Left forelimb (tissue), 1 donor: ENCODE data around the gene RPS6KC1.
"Not testable (repeated sequence)": the region's sequence is repeated elsewhere in the genome, so short reads cannot be mapped to it uniquely, and the experiment has no call there.

Source experiments
- DNase-seq: peaks from one replicate; pipeline ENCODE4 v3.0.0-alpha.2; 2018; ENCODE audit warnings: low spot score

The RPS6KC1 gene

DNA sequence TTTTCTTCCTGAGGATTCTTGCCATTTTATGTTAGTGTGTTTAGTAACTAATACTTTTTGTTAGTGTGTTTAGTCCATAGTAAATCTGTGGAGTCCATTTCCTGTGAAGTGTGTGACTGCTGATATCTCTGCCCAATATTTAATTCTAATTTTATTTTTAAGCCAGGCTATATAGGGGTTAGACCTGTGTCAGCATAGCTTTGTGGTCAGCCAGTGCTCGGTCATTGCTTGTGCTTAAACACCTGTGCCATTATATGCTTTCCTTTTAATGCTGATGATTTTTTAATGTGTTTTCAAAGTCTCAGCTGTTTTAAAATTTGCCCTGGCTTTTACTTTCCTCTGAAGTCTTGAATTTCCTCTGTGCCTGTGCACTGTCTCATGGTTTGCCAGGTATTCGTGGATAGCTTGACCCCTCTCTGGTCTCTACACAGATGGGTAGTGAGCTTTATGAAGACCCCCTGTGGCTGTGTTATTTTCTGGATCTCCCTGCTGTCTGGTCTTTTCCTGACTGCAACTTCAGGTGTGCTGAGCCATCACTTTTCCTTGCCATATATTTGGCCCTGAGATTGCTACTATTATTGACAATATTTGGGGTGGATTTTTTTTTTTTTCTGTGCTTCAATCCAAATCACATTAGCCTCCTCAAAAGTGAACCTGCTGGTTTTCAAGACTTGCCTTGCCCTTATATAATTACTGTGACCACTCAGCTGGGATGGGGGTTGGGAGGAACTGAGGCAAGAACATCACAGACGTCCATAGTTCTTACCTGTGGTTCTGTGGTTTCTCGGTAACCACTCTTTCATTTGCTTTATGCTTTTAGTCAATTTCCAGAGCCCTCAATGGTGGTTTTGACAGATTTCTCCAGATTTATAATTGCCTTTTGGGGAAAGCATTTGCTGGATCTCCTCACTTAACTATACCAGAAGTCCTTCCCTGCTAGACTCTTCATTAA lies 59.6 kb downstream of the RPS6KC1 start:
- DNase-seq: no peak

DNA sequence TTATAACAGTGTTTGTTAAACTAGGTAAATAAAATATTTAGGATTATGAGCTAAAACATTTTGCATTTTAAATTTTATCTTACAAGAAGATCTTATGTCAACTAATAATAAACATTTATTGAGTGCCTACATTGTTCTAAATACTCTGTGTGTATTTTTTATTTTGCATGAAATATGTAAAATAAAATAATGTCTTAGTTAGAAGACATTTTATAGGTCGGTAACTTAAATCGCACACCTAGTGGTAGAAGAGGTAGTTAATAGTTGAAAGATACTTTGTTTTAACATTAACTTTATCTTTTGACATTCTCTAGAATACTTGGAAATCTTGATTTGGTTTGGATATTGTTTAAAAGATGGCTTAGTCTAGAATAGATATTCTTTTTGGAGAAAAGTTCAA lies 60.5 kb downstream of the RPS6KC1 start:
- DNase-seq: no peak

- DNase-seq: not testable (repeated sequence)
These were observed 61.7 kb downstream of the RPS6KC1 start for GRCh38 chr1:213112723-213113122.

GRCh38 chr1:213117699-213118180 lies 66.7 kb downstream of the RPS6KC1 start:
- DNase-seq: not testable (repeated sequence)

GRCh38 chr1:213119794-213120193 lies 68.8 kb downstream of the RPS6KC1 start:
- no peak for DNase-seq

DNA sequence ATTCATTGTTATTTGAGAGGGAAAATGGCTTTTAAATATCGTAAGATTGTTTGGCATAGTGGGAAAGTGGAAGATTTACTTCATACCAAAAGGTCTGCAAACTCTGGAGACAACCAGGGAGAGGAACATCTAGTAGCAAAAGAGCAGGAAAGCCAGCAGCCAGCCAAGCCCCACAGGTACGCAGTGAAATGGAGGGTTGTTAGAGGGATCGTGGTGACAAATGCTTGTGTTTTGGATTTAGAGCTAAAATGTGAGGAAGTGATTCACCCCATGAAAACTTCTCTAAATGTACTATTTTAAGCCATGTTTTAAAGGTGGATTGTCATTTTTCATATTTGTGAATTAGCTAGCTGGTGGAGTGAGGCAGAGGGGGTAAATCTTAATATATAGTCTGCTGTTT lies 69.3 kb downstream of the RPS6KC1 start:
- DNase-seq: no peak

DNA sequence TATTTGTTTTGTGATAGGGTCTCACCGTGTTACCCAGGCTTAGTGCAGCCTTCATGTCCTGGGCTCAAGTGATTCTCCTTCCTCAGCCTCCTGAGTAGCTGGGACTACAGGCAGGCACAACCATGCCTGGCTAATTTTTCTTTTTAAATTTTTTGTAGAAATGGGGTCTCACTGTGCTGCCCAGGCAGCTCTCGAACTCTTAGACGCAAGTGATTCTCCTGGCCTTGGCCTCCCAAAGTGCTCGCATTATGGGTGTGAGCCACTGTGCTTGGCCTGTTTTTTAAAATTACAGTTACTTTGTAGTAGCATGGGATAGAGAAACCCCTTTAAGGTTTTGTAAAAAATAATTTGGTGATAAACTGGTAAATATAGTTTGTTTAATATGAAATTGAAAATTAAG lies 69.9 kb downstream of the RPS6KC1 start:
- DNase-seq: no peak

- DNase-seq: no peak
These were observed 71.5 kb downstream of the RPS6KC1 start for GRCh38 chr1:213122514-213122929.

DNA sequence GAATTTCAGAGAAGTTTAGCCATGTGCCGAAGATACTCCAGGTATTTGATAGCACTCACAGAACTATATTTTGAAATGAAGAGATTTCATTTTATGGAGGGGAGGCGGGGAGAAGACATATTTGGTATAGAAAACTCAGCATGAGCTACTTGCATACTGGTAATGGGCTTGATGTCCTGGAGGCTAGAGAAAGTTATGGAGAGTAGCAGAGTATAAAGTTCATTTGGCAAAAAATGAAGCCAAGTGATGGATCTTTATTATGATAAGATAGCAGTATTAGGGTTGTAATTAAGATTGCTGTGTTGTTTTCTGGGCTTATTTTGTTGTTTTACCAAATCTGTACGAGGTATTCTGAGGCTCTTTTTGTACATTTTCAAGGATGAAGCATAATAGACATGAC lies 72.0 kb downstream of the RPS6KC1 start:
- DNase-seq: no peak

DNA sequence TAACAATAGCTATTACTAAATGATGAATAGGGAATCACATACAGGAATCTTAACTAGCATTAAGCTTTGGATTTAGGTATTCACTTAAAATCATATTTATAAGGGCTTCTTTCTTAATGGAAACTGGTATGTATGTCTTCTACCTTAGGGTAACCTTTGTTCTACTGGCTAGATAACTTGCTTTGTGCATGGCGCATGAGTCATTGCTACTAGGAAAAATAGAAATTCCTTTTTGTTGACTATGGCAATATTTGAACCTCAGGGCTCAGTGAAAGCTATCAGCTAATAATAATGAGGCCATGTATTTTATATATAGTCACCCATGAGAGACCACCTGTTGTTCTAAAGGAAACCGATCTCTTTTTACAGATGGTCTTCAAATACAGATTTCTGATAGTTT lies 72.5 kb downstream of the RPS6KC1 start:
- no peak for DNase-seq

DNA sequence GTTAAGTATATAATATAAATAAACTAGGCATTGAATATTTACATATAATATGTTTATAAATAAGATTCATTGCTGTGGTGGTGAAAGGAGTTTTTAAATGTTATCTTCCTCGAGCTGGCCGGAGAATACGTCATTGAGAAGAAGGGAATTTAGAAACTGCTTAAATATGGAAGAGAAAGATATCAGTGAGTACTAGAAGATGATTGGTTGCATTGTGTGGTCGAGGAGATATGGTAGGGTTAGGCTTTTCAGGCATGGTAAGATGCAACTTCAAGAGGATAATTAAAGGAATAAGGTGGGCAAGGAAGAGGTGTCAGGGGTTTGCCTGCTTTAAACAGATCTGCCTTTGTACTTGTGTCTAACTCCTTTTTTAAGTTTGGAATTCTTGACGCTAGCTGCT lies 73.5 kb downstream of the RPS6KC1 start:
- DNase-seq: no peak

GRCh38 chr1:213125643-213126042 lies 74.6 kb downstream of the RPS6KC1 start:
- DNase-seq: no peak

GRCh38 chr1:213127074-213127473 lies 76.0 kb downstream of the RPS6KC1 start:
- DNase-seq: no peak

DNA sequence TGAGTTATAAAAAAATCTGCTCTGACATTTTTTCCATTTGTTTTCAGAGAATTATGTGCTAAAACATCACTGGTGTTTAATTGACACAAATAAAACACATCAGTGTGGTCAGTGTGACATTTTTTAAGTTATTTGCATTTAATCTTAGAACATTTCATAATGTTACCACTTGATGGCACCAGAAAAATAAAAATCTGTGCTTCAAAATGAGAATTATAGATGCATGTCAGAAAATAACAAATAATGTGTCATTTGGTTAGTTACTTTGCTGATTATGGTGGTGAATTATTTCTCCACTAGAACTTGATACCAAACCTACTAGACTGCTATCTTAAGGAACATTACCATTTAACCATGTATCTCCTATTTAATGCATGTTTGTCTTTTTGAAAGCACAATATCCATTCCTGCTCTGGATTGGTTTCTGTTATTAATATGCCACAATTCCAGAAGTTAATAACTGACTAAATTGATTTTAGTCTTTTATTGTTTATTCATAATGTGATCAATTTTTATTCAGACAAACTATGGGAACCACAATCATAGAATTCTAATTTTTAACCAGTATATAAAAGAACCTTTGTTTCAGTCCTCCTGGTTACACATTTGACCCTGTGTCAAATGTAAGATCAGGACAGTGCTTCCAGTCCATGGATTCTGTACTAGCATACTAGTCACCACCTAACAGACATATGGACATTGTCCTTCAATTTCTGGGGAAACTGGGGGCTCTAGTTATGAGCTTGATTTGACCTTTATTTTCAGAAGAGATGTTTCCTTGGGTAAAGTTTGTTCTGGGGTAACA lies 81.0 kb downstream of the RPS6KC1 start:
- no peak for DNase-seq

DNA sequence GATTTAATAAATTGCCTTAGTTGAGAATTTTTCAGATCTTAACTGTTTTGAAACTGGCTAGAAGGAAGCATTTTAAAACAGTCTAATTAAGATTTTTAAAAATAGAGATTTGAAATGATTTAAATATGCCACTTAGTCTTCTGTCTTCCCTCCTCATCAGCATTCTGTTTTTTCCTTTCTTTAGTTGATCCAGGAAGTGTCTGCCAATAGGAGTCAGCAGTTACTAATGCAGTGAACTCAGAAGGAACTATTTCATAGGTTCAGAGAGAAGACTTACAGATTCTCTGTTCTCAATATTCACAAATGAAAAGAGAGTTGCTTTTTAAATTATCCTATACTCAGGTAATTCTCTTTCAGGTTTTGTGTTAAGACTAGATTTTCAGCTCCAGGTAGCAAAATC lies 84.5 kb downstream of the RPS6KC1 start:
- no peak for DNase-seq

- DNase-seq: no peak
These were observed 85.3 kb downstream of the RPS6KC1 start for GRCh38 chr1:213136190-213136917.

DNA sequence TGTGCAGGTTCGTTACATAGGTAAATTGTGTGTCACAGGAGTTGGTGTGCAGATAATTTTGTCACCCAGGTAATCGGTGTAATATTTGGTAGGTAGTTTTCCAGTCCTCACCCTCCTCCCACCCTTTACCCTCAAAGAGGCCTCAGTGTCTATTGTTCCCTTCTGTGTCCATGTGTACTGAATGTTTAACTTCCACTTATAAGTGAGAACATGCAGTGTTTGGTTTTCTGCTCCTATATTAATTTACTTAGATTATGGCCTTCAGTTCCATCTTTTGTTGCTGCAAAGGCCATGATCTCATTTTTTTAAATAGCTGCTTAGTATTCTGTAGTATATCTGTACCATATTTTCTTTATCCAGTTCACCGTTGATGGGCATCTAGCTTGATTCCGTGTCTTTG lies 87.3 kb downstream of the RPS6KC1 start:
- DNase-seq: no peak

- no peak for DNase-seq
These were observed 87.9 kb downstream of the RPS6KC1 start for GRCh38 chr1:213138892-213139291.

GRCh38 chr1:213148905-213149304 lies 97.9 kb downstream of the RPS6KC1 start:
- DNase-seq: no peak

DNA sequence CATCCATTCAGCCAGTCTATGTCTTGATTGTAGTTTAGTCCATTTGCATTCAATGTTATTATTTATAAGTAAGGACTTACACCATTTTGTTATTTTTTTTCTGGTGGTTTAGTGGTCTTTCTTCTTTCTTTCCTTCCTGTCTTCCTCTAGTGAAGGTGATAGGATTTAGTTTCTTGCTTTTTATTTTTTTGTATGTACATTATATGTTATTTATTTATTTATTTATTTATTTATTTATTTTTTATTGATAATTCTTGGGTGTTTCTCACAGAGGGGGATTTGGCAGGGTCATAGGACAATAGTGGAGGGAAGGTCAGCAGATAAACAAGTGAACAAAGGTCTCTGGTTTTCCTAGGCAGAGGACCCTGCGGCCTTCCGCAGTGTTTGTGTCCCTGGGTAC lies 99.0 kb downstream of the RPS6KC1 start:
- DNase-seq: not testable (repeated sequence)

GRCh38 chr1:213154056-213154685 lies 103.1 kb downstream of the RPS6KC1 start:
- DNase-seq: no peak

GRCh38 chr1:213159376-213159775 lies 108.3 kb downstream of the RPS6KC1 start:
- no peak for DNase-seq
